Upper lobe of right lung (tissue), 1 donor: ENCODE results near the gene PCK2. TPM values are rescaled to one million over a fixed set of nuclear protein-coding genes. Genes with fewer than 3 reads are reported as not detected.

Experiments used
- ATAC-seq: fragments of 200-7000 bp; cut with Tn5 transposase; one replicate; pipeline ENCODE4 v1.9.1; 2020; ENCODE audit warnings: mild to moderate bottlenecking, moderate library complexity
- DNase-seq: peaks from one replicate; pipeline ENCODE4 v3.0.0-alpha.2; 2020
- H3K27ac ChIP-seq: fragments of 200-600 bp; one replicate; pipeline ENCODE4 v1.8.0; 2022
- H3K27me3 ChIP-seq: fragments of 200-600 bp; one replicate; pipeline ENCODE4 v1.8.0; 2022; ENCODE audit warnings: mild to moderate bottlenecking
- H3K36me3 ChIP-seq: fragments of 200-600 bp; one replicate; pipeline ENCODE4 v1.8.0; 2022
- H3K4me1 ChIP-seq: fragments of 200-600 bp; one replicate; pipeline ENCODE4 v1.8.0; 2022
- H3K4me3 ChIP-seq: fragments of 200-600 bp; one replicate; pipeline ENCODE4 v1.8.0; 2022; ENCODE audit warnings: mild to moderate bottlenecking
- H3K9me3 ChIP-seq: fragments of 200-600 bp; one replicate; pipeline ENCODE4 v1.8.0; 2022
- CTCF ChIP-seq: fragments of 200-600 bp; IDR thresholded peaks from one replicate; pipeline ENCODE4 v1.8.0; 2022; ENCODE audit warnings: antibody characterized with exemption
- intact Hi-C: fragments of 100-400 bp; cut with DNase I; formaldehyde crosslinking; loops from one replicate; pipeline ENCODE4 v1.11.0; 2022
- total RNA-seq: library from RNA; stranded (reverse); fragmentation: NEBNext Ultra II Directional; extraction: Animal tissue kit (Norgen Biotek cat#: 25700); gene quantifications from one replicate; pipeline ENCODE4 v1.2.1, GENCODE V29; 2021
- donor health status: DM: no; HTN: yes; CAD: no; lungs with severe emphysema.

The PCK2 gene
- total RNA-seq, 1 donor from 2014 or later = 39.9 TPM

GRCh38 chr14:24072436-24072835, 21.7 kb upstream of the PCK2 start:
- intact Hi-C loops = no loop called here
- no peak for TF ChIP-seq CTCF
- no peak for ATAC-seq
- H3K4me1 ChIP-seq = no peaks in the 10 kb centered on the region
- H3K36me3 ChIP-seq = no peaks in the 10 kb centered on the region
- H3K4me3 ChIP-seq = no peak overlapping the region
- no peak overlapping the region for H3K27ac ChIP-seq
- no peak for DNase-seq
- H3K27me3 ChIP-seq = peaks cover 8% of the 10 kb centered on the region
- no peaks in the 10 kb centered on the region for H3K9me3 ChIP-seq

GRCh38 chr14:24072881-24073877, 20.9 kb upstream of the PCK2 start:
- DNase-seq (no peak), ATAC-seq (no peak)
- no peaks in the 10 kb centered on the region for H3K4me1 ChIP-seq
- H3K36me3 ChIP-seq = no peaks in the 10 kb centered on the region
- no peak for TF ChIP-seq CTCF
- H3K9me3 ChIP-seq = no peaks in the 10 kb centered on the region
- no peak overlapping the region for H3K4me3 ChIP-seq
- H3K27me3 ChIP-seq = peaks cover 8% of the 10 kb centered on the region
- intact Hi-C loops = no loop called here
- H3K27ac ChIP-seq = no peak overlapping the region

GRCh38 chr14:24074625-24075484, 19.3 kb upstream of the PCK2 start:
- no peaks in the 10 kb centered on the region for H3K36me3 ChIP-seq
- ATAC-seq (no peak), DNase-seq (no peak)
- intact Hi-C loops = no loop called here
- no peaks in the 10 kb centered on the region for H3K9me3 ChIP-seq
- TF ChIP-seq CTCF = no peak
- no peak overlapping the region for H3K27ac ChIP-seq
- H3K27me3 ChIP-seq = peaks cover 8% of the 10 kb centered on the region
- no peak overlapping the region for H3K4me3 ChIP-seq
- no peaks in the 10 kb centered on the region for H3K4me1 ChIP-seq

- Histone ChIP-seq H3K4me3 (no peak overlapping the region), H3K27ac (no peak overlapping the region), H3K9me3 (no peaks in the 10 kb centered on the region), H3K36me3 (no peaks in the 10 kb centered on the region), H3K4me1 (peaks cover 1% of the 10 kb centered on the region), H3K27me3 (peaks cover 8% of the 10 kb centered on the region)
- DNase-seq (no peak), ATAC-seq (no peak)
- TF ChIP-seq CTCF = no peak
- intact Hi-C loops = no loop called here
Observed at GRCh38 chr14:24075485-24076301, 18.4 kb upstream of the PCK2 start.

- Histone ChIP-seq H3K4me3 (no peak overlapping the region), H3K4me1 (peaks cover 4% of the 10 kb centered on the region), H3K9me3 (no peaks in the 10 kb centered on the region), H3K27me3 (peaks cover 8% of the 10 kb centered on the region), H3K27ac (no peak overlapping the region), H3K36me3 (no peaks in the 10 kb centered on the region)
- intact Hi-C loops = no loop called here
- DNase-seq = no peak
- no peak for TF ChIP-seq CTCF
- ATAC-seq = no peak
Observed at GRCh38 chr14:24076302-24076601, 17.9 kb upstream of the PCK2 start.
